ENCODE data around the gene PAPSS2. TPM values are rescaled to one million over a fixed set of nuclear protein-coding genes. Genes with fewer than 3 reads are reported as not detected.
"Not testable (repeated sequence)": the region's sequence is repeated elsewhere in the genome, so short reads cannot be mapped to it uniquely, and the experiment has no call there.

PAPSS2 gene
- total RNA-seq, 1 donor from 2014 or later, result 14.8 TPM

DNA sequence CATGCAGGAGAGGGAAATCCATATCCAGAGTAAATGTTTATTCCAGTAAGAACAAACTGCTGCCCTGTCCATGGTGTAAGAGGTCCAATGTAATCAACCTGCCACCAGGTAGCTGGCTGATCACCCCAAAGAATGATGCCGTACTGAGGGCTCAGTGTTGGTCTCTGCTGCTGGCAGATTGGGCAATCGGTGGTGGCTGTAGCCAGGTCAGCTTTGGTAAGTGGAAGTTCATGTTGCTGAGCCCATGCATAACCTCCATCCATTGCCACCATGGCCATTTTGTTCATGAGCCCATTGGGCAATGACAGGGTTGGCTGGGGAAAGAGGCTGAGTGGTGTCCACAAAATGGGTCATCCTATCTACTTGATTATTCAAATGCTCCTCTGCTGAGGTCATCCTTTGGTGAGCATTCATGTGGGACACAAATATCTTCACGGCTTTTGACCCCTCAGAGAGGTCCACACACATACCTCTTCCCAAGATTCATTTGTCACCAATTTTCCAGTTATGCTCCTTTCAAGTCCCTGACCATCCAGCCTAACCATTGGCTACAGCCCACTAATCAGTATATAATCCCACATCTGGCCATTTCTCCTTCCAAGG is 23.3 kb upstream of the PAPSS2 start:
- H3K36me3 ChIP-seq, result no peaks in the 10 kb centered on the region
- TF ChIP-seq, protein P1, sequence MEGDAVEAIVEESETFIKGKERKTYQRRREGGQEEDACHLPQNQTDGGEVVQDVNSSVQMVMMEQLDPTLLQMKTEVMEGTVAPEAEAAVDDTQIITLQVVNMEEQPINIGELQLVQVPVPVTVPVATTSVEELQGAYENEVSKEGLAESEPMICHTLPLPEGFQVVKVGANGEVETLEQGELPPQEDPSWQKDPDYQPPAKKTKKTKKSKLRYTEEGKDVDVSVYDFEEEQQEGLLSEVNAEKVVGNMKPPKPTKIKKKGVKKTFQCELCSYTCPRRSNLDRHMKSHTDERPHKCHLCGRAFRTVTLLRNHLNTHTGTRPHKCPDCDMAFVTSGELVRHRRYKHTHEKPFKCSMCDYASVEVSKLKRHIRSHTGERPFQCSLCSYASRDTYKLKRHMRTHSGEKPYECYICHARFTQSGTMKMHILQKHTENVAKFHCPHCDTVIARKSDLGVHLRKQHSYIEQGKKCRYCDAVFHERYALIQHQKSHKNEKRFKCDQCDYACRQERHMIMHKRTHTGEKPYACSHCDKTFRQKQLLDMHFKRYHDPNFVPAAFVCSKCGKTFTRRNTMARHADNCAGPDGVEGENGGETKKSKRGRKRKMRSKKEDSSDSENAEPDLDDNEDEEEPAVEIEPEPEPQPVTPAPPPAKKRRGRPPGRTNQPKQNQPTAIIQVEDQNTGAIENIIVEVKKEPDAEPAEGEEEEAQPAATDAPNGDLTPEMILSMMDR (IDR thresholded peaks at IDR 0.05), result no peak
- H3K27ac ChIP-seq, result no peak overlapping the region
- H3K9me3 ChIP-seq, result no peaks in the 10 kb centered on the region
- no peaks in the 10 kb centered on the region for H3K4me1 ChIP-seq
- no peaks in the 10 kb centered on the region for H3K27me3 ChIP-seq
- DNase-seq (ENCODE audit: low spot score in 2 of 2), result no peak
- intact Hi-C loops (cut with DNase I), result no loop called here
- no peak overlapping the region for H3K4me3 ChIP-seq

DNA sequence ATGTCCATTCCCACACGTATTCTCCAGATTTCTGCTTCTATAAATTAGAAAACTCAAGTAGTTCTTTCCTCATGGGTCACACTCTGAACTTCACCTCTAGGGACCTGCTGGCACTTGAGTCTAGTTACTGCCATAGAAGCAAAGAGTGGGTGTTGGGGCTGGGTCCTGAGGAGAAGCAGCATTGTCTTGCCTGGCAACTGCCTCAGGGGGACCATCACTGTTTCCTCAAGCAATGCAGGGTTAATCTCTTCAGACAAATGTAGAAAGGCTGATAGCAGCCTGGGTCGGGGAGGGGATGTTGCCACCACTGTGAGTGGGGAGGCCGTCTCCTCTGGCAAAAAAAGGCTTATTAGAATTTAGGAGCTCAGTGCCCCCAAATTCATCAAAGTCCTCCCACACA is 20.2 kb upstream of the PAPSS2 start:
- Histone ChIP-seq H3K4me3 (no peak overlapping the region), H3K27me3 (no peaks in the 10 kb centered on the region), H3K4me1 (no peaks in the 10 kb centered on the region), H3K27ac (no peak overlapping the region), H3K9me3 (no peaks in the 10 kb centered on the region), H3K36me3 (no peaks in the 10 kb centered on the region)
- TF ChIP-seq, protein P1 (IDR thresholded peaks at IDR 0.05), result no peak
- DNase-seq (ENCODE audit: low spot score in 2 of 2), result no peak
- intact Hi-C loops (cut with DNase I), result no loop called here

DNA sequence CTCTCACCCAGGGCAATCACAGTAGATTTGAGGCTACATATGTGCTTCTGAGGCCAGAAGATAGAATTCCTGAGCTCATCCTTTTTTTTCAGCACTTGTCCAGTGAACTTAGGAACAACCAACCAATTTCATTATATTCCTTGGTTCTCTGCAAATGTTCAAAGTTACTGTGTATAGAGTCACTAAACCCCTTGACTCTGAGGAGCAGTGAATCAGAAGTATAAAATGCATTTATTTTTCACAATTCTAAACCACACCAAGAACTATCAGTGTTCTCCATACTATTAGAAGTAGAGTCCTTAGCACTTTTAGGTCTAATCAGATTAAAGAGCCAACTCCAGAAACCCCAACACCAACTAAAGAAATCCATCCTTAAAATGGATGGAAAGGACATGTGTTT is 19.6 kb upstream of the PAPSS2 start:
- DNase-seq (ENCODE audit: low spot score in 2 of 2), result no peak
- H3K4me1 ChIP-seq, result no peaks in the 10 kb centered on the region
- TF ChIP-seq, protein P1 (IDR thresholded peaks at IDR 0.05), result no peak
- no peaks in the 10 kb centered on the region for H3K27me3 ChIP-seq
- H3K36me3 ChIP-seq, result no peaks in the 10 kb centered on the region
- intact Hi-C loops (cut with DNase I), result no loop called here
- no peak overlapping the region for H3K27ac ChIP-seq
- H3K9me3 ChIP-seq, result no peaks in the 10 kb centered on the region
- no peak overlapping the region for H3K4me3 ChIP-seq

DNA sequence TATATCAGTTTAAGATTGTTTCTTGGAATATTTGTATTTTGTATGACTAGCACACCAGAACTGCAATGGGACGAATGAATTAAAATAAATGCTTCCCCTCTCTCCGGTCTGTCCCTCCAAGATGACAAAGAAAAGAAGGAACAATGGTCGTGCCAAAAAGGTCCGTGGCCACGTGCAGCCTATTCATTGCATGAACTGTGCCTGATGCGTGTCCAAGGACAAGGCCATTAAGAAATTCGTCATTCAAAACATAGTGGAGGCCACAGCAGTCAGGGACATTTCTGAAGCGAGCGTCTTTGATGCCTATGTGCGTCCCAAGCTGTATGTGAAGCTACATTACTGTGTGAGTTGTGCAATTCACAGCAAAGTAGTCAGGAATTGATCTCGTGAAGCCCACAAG is 17.2 kb upstream of the PAPSS2 start:
- H3K27ac ChIP-seq, result no peak overlapping the region
- H3K27me3 ChIP-seq, result no peaks in the 10 kb centered on the region

DNA sequence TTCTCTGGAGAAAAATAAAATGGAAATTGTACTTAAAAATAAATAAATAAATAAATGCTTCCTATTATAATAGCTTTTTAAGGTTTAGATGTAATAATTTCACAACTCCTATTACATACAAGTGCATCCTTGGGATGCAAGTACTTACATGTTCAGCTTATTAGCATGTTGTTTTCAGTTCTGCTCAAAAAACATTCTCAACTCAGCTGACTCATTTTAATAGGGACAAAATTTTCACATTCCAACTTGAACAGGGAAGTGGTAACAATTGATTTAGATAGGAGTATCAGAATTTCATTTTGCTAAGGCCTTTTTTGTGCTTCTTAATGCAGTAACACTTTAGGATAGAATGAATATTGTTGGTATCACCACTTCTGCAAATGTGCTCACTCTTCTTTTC is 16.7 kb upstream of the PAPSS2 start:
- intact Hi-C loops (cut with DNase I), result no loop called here
- no peak overlapping the region for H3K27ac ChIP-seq
- no peaks in the 10 kb centered on the region for H3K36me3 ChIP-seq
- H3K27me3 ChIP-seq, result no peaks in the 10 kb centered on the region
- H3K4me1 ChIP-seq, result no peaks in the 10 kb centered on the region
- H3K4me3 ChIP-seq, result no peak overlapping the region
- DNase-seq (ENCODE audit: low spot score in 2 of 2), result no peak
- TF ChIP-seq, protein P1 (IDR thresholded peaks at IDR 0.05), result no peak
- H3K9me3 ChIP-seq, result no peaks in the 10 kb centered on the region

More for the DNA sequence above, 17.2 kb upstream of the PAPSS2 start:
- TF ChIP-seq, protein P1 (IDR thresholded peaks at IDR 0.05), result no peak
- Histone ChIP-seq H3K36me3 (no peaks in the 10 kb centered on the region), H3K4me3 (no peak overlapping the region), H3K4me1 (no peaks in the 10 kb centered on the region), H3K9me3 (no peaks in the 10 kb centered on the region)
- DNase-seq (ENCODE audit: low spot score in 2 of 2), result no peak
- intact Hi-C loops (cut with DNase I), result no loop called here

DNA sequence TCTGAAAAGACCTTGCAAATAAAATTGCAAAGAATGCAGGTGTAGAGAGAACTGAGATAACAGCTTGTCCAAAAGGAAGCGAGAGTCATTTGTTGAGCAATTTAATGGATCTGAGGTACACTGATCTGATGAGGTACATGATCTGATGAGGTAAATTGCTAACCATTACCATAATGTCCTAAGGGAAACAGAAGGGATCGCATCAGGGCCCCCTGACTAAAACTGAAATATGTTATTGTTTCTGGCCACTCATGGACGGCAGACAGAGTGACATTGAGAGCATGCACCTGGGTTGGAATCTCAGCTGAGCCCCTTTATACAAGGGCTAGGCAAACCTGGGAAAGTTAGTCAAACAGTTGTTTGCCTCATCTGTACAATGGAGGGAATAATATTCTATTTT is 15.8 kb upstream of the PAPSS2 start:
- TF ChIP-seq, protein P1 (IDR thresholded peaks at IDR 0.05), result no peak
- no peaks in the 10 kb centered on the region for H3K4me1 ChIP-seq
- no peaks in the 10 kb centered on the region for H3K27me3 ChIP-seq
- no peak overlapping the region for H3K27ac ChIP-seq
- no peaks in the 10 kb centered on the region for H3K36me3 ChIP-seq
- H3K9me3 ChIP-seq, result no peaks in the 10 kb centered on the region
- H3K4me3 ChIP-seq, result no peak overlapping the region
- DNase-seq (ENCODE audit: low spot score in 2 of 2), result no peak
- intact Hi-C loops (cut with DNase I), result no loop called here

DNA sequence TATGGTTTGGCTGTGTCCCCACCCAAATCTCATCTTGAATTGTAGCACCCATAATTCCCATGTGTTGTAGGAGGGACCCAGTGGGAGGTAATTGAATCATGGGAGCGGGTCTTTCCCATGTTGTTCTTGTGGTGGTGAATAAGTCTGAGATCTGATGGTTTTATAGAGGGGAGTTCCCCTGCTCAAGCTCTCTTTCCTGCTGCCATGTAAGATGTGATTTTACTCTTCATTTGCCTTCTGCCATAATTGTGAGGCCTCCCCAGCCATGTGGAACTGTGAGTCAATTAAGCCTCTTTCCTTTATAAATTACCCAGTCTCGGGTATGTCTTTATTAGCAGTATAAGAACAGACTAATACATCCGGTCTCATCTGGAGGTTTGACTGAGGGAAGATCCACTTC is 15.2 kb upstream of the PAPSS2 start:
- H3K36me3 ChIP-seq; H3K4me1 ChIP-seq; DNase-seq (ENCODE audit: low spot score in 2 of 2); H3K4me3 ChIP-seq; H3K9me3 ChIP-seq; H3K27me3 ChIP-seq; H3K27ac ChIP-seq; intact Hi-C loops (cut with DNase I): not testable (repeated sequence)
